AG08396 (cell line): Measurements from ENCODE around the gene OARD1.
"Not testable (repeated sequence)": the region's sequence is repeated elsewhere in the genome, so short reads cannot be mapped to it uniquely, and the experiment has no call there.

ENCODE experiments used
- DNase-seq: peaks from one replicate; pipeline ENCODE4 v3.0.0; 2012; ENCODE audit warnings: low spot score, mixed read lengths

The OARD1 gene

GRCh38 chr6:41025966-41026530, 46.1 kb downstream of the OARD1 start:
- no peak for DNase-seq

- DNase-seq: no peak
Observed at GRCh38 chr6:41023114-41023513, 49.0 kb downstream of the OARD1 start.

- no peak for DNase-seq
Observed at GRCh38 chr6:41022294-41022693, 49.9 kb downstream of the OARD1 start.

DNA sequence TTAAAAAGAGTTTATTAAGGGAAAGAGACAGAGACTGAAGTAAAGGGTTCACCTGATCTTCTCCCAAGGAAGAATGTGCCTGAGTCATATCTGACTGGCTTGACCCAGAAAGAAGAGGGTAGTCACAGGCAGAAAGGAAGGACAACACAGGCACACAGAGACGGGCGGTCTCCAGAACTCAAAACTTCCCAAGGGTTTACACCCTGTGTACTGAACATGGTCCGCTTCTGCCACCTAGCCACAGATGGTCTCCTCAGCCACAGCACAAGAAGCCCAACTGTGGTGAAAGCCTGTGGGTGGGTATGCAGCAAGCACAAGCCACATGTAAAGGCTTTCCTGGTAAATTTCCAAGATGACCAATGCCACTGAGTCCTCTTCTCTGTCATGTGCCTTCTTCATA, 50.3 kb downstream of the OARD1 start:
- DNase-seq: no peak

GRCh38 chr6:41017663-41018062, 54.5 kb downstream of the OARD1 start:
- DNase-seq: no peak

GRCh38 chr6:41015860-41016259, 56.3 kb downstream of the OARD1 start:
- not testable (repeated sequence) for DNase-seq

GRCh38 chr6:41014780-41015179, 57.4 kb downstream of the OARD1 start:
- no peak for DNase-seq
